Tibial nerve (tissue), 4 donors: Measurements from ENCODE around the gene PARP14. TPM values are rescaled to one million over a fixed set of nuclear protein-coding genes. Genes with fewer than 3 reads are reported as not detected.
"Not testable (repeated sequence)": the region's sequence is repeated elsewhere in the genome, so short reads cannot be mapped to it uniquely, and the experiment has no call there.

Source experiments
- DNase-seq, 2 donors: peaks; one replicate each; pipeline ENCODE4 v3.0.0-alpha.2; 2019; ENCODE audit warnings: low spot score in 2 of 2
- H3K27ac ChIP-seq, 4 donors: fragments of 200-600 bp; sonication (generic) in 3 of 4; one replicate each; pipeline ENCODE4 v1.5.1; 2017 to 2019; ENCODE audit warnings: mild to moderate bottlenecking in 1 of 4
- H3K27me3 ChIP-seq, 2 donors: fragments of 200-600 bp; sonication (generic) in 1 of 2; one replicate each; pipeline versions ENCODE4 v1.5.1 to v1.6.0; 2017 to 2019
- H3K36me3 ChIP-seq, 3 donors: fragments of 200-600 bp; sonication (generic); one replicate each; pipeline ENCODE4 v1.5.1; 2018 to 2019
- H3K4me1 ChIP-seq, 4 donors: fragments of 200-600 bp; sonication (generic) in 3 of 4; one replicate each; pipeline ENCODE4 v1.5.1; 2017 to 2019
- H3K4me3 ChIP-seq, 4 donors: fragments of 200-600 bp; sonication (generic) in 3 of 4; one replicate each; pipeline ENCODE4 v1.5.1; 2017 to 2019; ENCODE audit warnings: mild to moderate bottlenecking in 1 of 4, moderate library complexity in 1 of 4
- H3K9me3 ChIP-seq, 4 donors: fragments of 200-600 bp; sonication (generic) in 3 of 4; one replicate each; pipeline ENCODE4 v1.5.1; 2017 to 2019
- EP300 ChIP-seq, 2 donors: sonication (generic); formaldehyde crosslinking; IDR thresholded peaks; one replicate each; pipeline ENCODE4 v1.6.1; 2017; ENCODE audit warnings: antibody characterized with exemption in 2 of 2, mild to moderate bottlenecking in 1 of 2
- POLR2A ChIP-seq, 2 donors: fragments of 450-650 bp; IDR thresholded peaks; one replicate each; pipeline ENCODE4 v1.6.1; 2017; ENCODE audit warnings: antibody characterized with exemption in 2 of 2, mild to moderate bottlenecking in 2 of 2, moderate library complexity in 2 of 2
- WGBS, 2 donors: methylation state at CpG; one replicate each; pipeline ENCODE4 v1.1.5; 2018; 5-methylcytosine and 5-hydroxymethylcytosine counted together
- total RNA-seq, 4 donors: library from RNA; depleted of rRNA; stranded (reverse); fragments of >200 nt; gene quantifications; one replicate each; pipeline ENCODE4 v1.1.0, GENCODE V29; 2016
- TF ChIP-seq, protein P1 (sequence below), 5 experiments: fragments of 200-600 bp in 3 of 5; fragments of 450-650 bp in 2 of 5; sonication (generic) in 3 of 5; IDR thresholded peaks; one replicate each; pipeline ENCODE4 v1.5.1; 2016 to 2019; ENCODE audit warnings: antibody characterized with exemption in 5 of 5, mild to moderate bottlenecking in 3 of 5, moderate library complexity in 2 of 5

The PARP14 gene
- total RNA-seq, 4 donors from 2014 or later: 31.6 to 56.2 (median 38.4) TPM

DNA sequence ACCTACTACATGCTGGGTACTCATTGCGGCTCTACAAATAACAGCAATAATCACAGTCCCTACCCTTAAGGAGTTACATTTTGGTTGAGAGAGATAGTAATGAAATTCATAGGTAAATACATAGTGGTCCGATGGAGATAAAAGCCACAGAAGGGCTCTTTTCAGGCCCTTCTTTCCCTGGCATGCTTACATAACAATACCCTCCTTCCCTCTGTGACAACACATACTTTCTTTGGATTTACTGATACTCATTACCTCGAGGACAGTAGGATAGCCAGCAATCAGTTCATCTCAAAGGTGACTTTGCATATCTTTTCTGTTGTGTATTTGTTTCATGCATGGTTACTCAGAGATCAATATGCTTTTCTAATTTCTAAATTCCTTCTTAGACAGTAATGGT is 58.5 kb downstream of the PARP14 start:
- Histone ChIP-seq H3K4me1 (no peaks in the 10 kb centered on the region), H3K27me3 (no peaks in the 10 kb centered on the region), H3K9me3 (peaks cover 0 to 4% (median 0%) of the 10 kb centered on the region in 4 donors), H3K36me3 (peaks cover 0 to 47% (median 2%) of the 10 kb centered on the region in 3 donors), H3K4me3 (no peak overlapping the region), H3K27ac (no peak overlapping the region)
- 84 to 86% methylated on average over 3 of the region's 3 CpGs for WGBS, 2 donors
- TF ChIP-seq EP300 (IDR thresholded peaks at IDR 0.05) (no peak), POLR2A (IDR thresholded peaks at IDR 0.05) (no peak)
- TF ChIP-seq, protein P1, sequence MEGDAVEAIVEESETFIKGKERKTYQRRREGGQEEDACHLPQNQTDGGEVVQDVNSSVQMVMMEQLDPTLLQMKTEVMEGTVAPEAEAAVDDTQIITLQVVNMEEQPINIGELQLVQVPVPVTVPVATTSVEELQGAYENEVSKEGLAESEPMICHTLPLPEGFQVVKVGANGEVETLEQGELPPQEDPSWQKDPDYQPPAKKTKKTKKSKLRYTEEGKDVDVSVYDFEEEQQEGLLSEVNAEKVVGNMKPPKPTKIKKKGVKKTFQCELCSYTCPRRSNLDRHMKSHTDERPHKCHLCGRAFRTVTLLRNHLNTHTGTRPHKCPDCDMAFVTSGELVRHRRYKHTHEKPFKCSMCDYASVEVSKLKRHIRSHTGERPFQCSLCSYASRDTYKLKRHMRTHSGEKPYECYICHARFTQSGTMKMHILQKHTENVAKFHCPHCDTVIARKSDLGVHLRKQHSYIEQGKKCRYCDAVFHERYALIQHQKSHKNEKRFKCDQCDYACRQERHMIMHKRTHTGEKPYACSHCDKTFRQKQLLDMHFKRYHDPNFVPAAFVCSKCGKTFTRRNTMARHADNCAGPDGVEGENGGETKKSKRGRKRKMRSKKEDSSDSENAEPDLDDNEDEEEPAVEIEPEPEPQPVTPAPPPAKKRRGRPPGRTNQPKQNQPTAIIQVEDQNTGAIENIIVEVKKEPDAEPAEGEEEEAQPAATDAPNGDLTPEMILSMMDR (IDR thresholded peaks at IDR 0.05): no peak
- DNase-seq: no peak

DNA sequence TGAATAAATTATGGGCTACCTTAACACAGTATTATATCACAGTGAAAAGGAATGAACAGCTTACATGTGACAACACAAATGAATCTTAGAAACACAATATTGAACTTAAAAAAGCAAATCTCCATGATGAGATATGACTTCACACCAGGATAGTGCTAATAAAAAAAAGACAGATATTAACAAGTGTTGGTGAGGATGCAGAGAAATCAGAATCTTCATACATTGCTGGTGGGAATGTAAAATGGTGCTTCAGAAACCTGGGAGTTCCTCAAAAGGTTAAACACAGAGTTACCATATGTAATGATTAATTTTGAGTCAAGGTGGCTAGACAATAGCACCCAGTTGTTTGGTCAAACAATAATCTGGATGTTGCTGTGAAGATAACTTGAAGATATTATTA is 61.6 kb downstream of the PARP14 start:
- Histone ChIP-seq H3K27ac (no peak overlapping the region), H3K9me3 (peaks cover 0 to 4% (median 0%) of the 10 kb centered on the region in 4 donors), H3K36me3 (peaks cover 0 to 52% (median 2%) of the 10 kb centered on the region in 3 donors), H3K27me3 (no peaks in the 10 kb centered on the region), H3K4me3 (no peak overlapping the region), H3K4me1 (no peaks in the 10 kb centered on the region)
- no peak for DNase-seq
- TF ChIP-seq EP300 (IDR thresholded peaks at IDR 0.05) (no peak), POLR2A (IDR thresholded peaks at IDR 0.05) (no peak)
- TF ChIP-seq, protein P1 (IDR thresholded peaks at IDR 0.05): no peak

DNA sequence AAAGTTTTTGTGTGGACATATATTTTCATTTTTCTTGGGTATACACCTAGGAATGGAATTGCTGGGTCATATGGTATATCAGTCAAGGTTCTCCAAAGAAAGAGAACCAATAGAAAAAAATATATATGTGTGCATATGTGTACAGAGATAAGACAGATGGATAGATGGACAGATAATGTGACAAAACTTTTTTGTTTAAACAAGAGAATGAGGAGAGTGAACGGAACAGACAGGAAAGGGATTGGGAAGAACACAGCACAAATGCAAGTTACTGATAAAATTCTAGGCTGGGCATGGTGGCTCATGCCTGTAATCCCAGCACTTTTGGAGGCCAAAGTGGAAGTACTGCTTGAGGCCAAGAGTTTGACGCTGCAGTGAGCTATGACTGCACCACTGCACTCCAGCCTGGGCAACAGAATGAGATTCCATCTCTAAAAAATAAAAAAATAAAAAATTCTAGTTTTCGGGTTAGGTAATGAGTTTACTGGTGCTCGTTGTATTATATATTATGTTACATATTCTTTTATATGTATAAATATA is 63.0 kb downstream of the PARP14 start:
- Histone ChIP-seq H3K27ac (no peak overlapping the region), H3K4me3 (no peak overlapping the region), H3K27me3 (no peaks in the 10 kb centered on the region), H3K9me3 (peaks cover 0 to 4% (median 0%) of the 10 kb centered on the region in 4 donors), H3K36me3 (peaks cover 0 to 52% (median 2%) of the 10 kb centered on the region in 3 donors), H3K4me1 (no peaks in the 10 kb centered on the region)
- 97% methylated on average over 4 of the region's 4 CpGs for WGBS, 2 donors
- DNase-seq: no peak
- TF ChIP-seq EP300 (IDR thresholded peaks at IDR 0.05) (no peak), POLR2A (IDR thresholded peaks at IDR 0.05) (no peak)
- TF ChIP-seq, protein P1 (IDR thresholded peaks at IDR 0.05): no peak

DNA sequence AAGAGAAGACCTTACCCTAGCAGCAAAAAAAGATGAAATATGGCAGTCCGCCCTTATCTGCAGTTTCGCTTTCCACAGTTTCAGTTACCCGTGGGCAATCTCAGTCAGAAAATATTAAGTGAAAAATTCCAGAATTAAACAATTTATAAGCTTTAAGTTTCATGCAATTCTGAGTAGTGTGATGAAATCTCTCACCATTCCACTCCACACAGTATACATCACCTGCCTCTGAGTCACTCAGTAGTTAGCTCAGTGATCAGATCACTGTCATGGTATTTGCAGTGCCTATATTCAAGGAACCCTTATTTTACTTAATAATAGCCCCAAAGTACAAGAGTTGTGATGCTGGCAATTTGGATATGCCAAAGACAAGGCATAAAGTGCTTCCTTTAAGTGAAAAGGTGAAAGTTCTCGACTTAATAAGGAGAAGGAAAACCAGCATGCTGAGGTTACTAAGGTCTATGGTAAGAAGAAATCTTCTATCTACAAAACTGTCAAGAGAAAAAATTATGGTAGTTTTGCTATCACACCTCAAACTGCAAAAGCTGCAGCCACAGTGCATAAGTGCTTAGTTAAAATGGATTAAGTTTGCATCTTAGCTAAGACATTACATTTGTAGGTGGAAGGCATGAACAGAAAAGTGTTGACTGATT is 64.9 kb downstream of the PARP14 start:
- peaks cover 0 to 34% (median 2%) of the 10 kb centered on the region in 3 donors for H3K36me3 ChIP-seq
- no peak overlapping the region for H3K27ac ChIP-seq
- no peak for DNase-seq
- H3K27me3 ChIP-seq: no peaks in the 10 kb centered on the region
- WGBS, 2 donors: 90 to 91% methylated on average over 4 of the region's 4 CpGs
- no peak overlapping the region for H3K4me3 ChIP-seq
- no peaks in the 10 kb centered on the region for H3K4me1 ChIP-seq
- TF ChIP-seq POLR2A (IDR thresholded peaks at IDR 0.05) (no peak), EP300 (IDR thresholded peaks at IDR 0.05) (no peak)
- TF ChIP-seq, protein P1 (IDR thresholded peaks at IDR 0.05): no peak
- H3K9me3 ChIP-seq: peaks cover 0 to 4% (median 0%) of the 10 kb centered on the region in 4 donors

DNA sequence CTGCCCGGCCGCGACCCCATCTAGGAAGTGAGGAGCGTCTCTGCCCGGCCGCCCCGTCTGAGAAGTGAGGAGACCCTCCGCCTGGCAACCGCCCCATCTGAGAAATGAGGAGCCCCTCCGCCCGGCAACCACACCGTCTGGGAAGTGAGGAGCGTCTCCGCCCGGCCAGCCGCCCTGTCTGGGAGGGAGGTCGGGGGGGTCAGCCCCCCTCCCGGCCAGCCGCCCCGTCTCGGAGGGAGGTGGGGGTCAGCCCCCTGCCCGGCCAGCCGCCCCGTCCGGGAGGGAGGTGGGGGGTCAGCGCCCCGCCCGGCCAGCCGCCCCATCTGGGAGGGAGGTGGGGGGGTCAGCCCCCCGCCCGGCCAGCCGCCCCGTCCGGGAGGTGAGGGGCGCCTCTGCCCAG is 66.7 kb downstream of the PARP14 start:
- not testable (repeated sequence) for H3K27me3 ChIP-seq, DNase-seq, H3K4me3 ChIP-seq, H3K9me3 ChIP-seq, H3K27ac ChIP-seq, H3K4me1 ChIP-seq
- WGBS, 2 donors: 91% methylated on average over 15 of the region's 35 CpGs; no CpG with 5 or more reads in 1 of the 2 donors
- H3K36me3 ChIP-seq: peaks cover 0 to 32% (median 0%) of the 10 kb centered on the region in 3 donors
